Mucosa of descending colon (tissue), 3 donors: ENCODE data around the gene GRM7. TPM values are rescaled to one million over a fixed set of nuclear protein-coding genes. Genes with fewer than 3 reads are reported as not detected.

ENCODE experiments used
- ATAC-seq: fragments of 200-7000 bp; cut with Tn5 transposase; one replicate; pipeline ENCODE4 v1.9.1; 2020; ENCODE audit warnings: mild to moderate bottlenecking, moderate library complexity
- DNase-seq, 3 donors: peaks; one replicate each; pipeline ENCODE4 v3.0.0-alpha.2; 2020
- H3K36me3 ChIP-seq: fragments of 200-600 bp; one replicate; pipeline ENCODE4 v1.8.0; 2021; ENCODE audit warnings: low read depth, mild to moderate bottlenecking
- H3K4me1 ChIP-seq: fragments of 200-600 bp; one replicate; pipeline ENCODE4 v1.8.0; 2021; ENCODE audit warnings: low read depth, mild to moderate bottlenecking
- H3K4me3 ChIP-seq: fragments of 200-600 bp; one replicate; pipeline ENCODE4 v1.8.0; 2021; ENCODE audit warnings: mild to moderate bottlenecking
- H3K9me3 ChIP-seq: fragments of 200-600 bp; one replicate; pipeline ENCODE4 v1.8.0; 2021; ENCODE audit warnings: mild to moderate bottlenecking
- CTCF ChIP-seq: fragments of 200-600 bp; IDR thresholded peaks from one replicate; pipeline ENCODE4 v1.8.0; 2022; ENCODE audit warnings: antibody characterized with exemption, mild to moderate bottlenecking
- intact Hi-C, 2 donors: fragments of 100-400 bp; cut with DNase I in 1 of 2; cut with micrococcal nuclease in 1 of 2; formaldehyde crosslinking; loops; one replicate each; pipeline versions ENCODE4 v1.11.0 to v1.11.1; 2022; cut with DNase I, micrococcal nuclease
- total RNA-seq, 3 donors: library from RNA; stranded (reverse); fragmentation: NEBNext Ultra II Directional in 2 of 3; extraction: Animal tissue kit (Norgen Biotek cat#: 25700) in 2 of 3; gene quantifications; one replicate each; pipeline versions ENCODE4 v1.2.1 to v1.2.4, GENCODE V29; 2021 to 2023
- donor health status: DM: no; HTN: no; CAD: no; lungs with moderate emphysema.
- donor health status: DM: no; HTN: no; CAD: no.
- donor health status: DM: no; HTN: yes; CAD: no.

The GRM7 gene
- total RNA-seq, 3 donors from 2014 or later = 0.09 to 0.39 (median 0.14) TPM

- ATAC-seq (no peak), DNase-seq (no peak)
- intact Hi-C loops = no loop called here
Measured at GRCh38 chr3:7062714-7063113, 201.8 kb downstream of the GRM7 start.

GRCh38 chr3:7070461-7070860, 209.5 kb downstream of the GRM7 start:
- ATAC-seq (no peak), DNase-seq (no peak)
- Histone ChIP-seq H3K4me1 (no peaks in the 10 kb centered on the region), H3K9me3 (no peaks in the 10 kb centered on the region), H3K36me3 (no peaks in the 10 kb centered on the region), H3K4me3 (no peak overlapping the region)
- intact Hi-C loops = no loop called here
- no peak for TF ChIP-seq CTCF

More at GRCh38 chr3:7062714-7063113, 201.8 kb downstream of the GRM7 start:
- TF ChIP-seq CTCF = no peak
- Histone ChIP-seq H3K9me3 (no peaks in the 10 kb centered on the region), H3K4me3 (no peak overlapping the region), H3K36me3 (no peaks in the 10 kb centered on the region), H3K4me1 (no peaks in the 10 kb centered on the region)

GRCh38 chr3:7074217-7074616, 213.3 kb downstream of the GRM7 start:
- no peaks in the 10 kb centered on the region for H3K4me1 ChIP-seq
- no peak for DNase-seq
- H3K4me3 ChIP-seq = no peak overlapping the region
- intact Hi-C loops = no loop called here
- no peaks in the 10 kb centered on the region for H3K9me3 ChIP-seq
- ATAC-seq = no peak
- TF ChIP-seq CTCF = no peak
- H3K36me3 ChIP-seq = no peaks in the 10 kb centered on the region

- no peaks in the 10 kb centered on the region for H3K36me3 ChIP-seq
- intact Hi-C loops = no loop called here
- no peak for ATAC-seq
- no peaks in the 10 kb centered on the region for H3K9me3 ChIP-seq
- H3K4me3 ChIP-seq = no peak overlapping the region
- no peak for DNase-seq
- no peak for TF ChIP-seq CTCF
- no peaks in the 10 kb centered on the region for H3K4me1 ChIP-seq
Measured at GRCh38 chr3:7075117-7075516, 214.2 kb downstream of the GRM7 start.

- TF ChIP-seq CTCF = no peak
- DNase-seq (peak in 1 of 3 donors; percentile 7), ATAC-seq (no peak)
- no peak overlapping the region for H3K4me3 ChIP-seq
- H3K4me1 ChIP-seq = no peaks in the 10 kb centered on the region
- H3K36me3 ChIP-seq = no peaks in the 10 kb centered on the region
- intact Hi-C loops = no loop called here
- H3K9me3 ChIP-seq = no peaks in the 10 kb centered on the region
Measured at GRCh38 chr3:7075901-7076300, 215.0 kb downstream of the GRM7 start.

- no peak for TF ChIP-seq CTCF
- H3K36me3 ChIP-seq = no peaks in the 10 kb centered on the region
- H3K9me3 ChIP-seq = no peaks in the 10 kb centered on the region
- intact Hi-C loops = no loop called here
- DNase-seq (no peak), ATAC-seq (no peak)
- no peaks in the 10 kb centered on the region for H3K4me1 ChIP-seq
- no peak overlapping the region for H3K4me3 ChIP-seq
Measured at GRCh38 chr3:7082244-7082643, 221.3 kb downstream of the GRM7 start.
